Hematopoietic multipotent progenitor cell treated with erythropoietin and hydrocortisone succinate and interleukin-3 and kit ligand, for 15 days (in vitro differentiated cells): Measurements from ENCODE around the gene ANKRD13D.

Experiments
- DNase-seq: peaks from one replicate; pipeline ENCODE4 v3.0.0-alpha.2; 2015; ENCODE audit warnings: low spot score

The ANKRD13D gene

GRCh38 chr11:67285541-67286498 lies 3.3 kb upstream of the ANKRD13D start:
- no peak for DNase-seq

GRCh38 chr11:67286621-67287333 lies 2.3 kb upstream of the ANKRD13D start:
- no peak for DNase-seq

DNA sequence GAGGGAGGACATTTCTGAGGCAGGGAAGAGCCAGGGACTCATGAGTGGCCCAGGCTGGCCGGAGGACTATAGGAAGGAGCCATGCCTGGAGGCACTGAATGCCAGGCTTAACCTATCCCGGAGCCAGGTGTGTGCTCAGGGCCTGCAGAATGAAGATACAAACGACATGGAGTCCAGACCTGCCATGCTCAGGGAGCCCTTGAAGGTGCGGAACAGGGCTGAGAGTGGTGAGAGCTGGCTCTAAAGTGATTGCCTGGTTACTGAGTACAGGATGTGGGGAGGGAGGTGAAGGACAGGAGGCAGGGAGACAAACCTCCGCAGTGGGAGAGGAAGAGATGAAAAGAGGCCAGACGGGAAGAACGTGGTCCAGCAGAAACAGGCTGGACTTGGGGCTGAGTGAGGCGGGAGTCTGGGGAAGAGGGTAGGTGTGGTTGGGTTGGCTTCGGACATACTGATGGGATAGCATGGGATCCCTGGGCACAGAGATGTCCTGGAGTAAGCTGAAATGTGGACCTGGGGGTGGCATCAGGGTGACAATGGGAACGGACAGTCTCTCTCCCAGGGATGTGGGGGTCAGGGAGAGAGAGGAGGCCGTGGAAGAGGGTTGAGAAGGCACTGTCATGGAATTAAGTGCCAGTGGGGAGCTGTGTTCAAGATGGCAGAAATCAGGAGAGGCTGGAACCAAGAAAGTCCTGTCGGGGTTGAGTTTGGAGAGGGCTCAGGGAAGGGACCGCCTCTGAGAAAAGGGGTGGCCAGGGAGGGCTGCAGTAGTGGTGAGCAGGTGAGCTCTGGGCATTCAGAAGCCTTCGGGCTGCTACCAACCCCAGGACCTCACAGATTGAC lies 1.5 kb upstream of the ANKRD13D start:
- no peak for DNase-seq

DNA sequence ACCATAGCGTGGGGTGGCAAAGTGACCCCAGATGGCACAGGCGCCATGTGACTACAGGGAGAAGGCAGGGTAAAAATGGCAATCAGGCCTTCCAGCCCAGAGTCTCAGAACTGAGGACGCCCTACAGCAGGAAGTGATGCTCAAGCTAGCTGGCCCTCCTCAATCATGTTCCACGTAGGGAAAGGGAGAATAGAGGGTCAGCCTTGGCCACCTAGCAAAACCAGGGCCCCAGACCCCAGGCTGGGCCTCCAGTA lies 978 bp upstream of the ANKRD13D start:
- no peak for DNase-seq

GRCh38 chr11:67288452-67289225 lies 464 bp upstream of the ANKRD13D start:
- DNase-seq, result no peak

- DNase-seq, result no peak
These were observed 762 bp downstream of the ANKRD13D start for GRCh38 chr11:67289651-67290479.

GRCh38 chr11:67290801-67291200 lies 1.7 kb downstream of the ANKRD13D start:
- no peak for DNase-seq

DNA sequence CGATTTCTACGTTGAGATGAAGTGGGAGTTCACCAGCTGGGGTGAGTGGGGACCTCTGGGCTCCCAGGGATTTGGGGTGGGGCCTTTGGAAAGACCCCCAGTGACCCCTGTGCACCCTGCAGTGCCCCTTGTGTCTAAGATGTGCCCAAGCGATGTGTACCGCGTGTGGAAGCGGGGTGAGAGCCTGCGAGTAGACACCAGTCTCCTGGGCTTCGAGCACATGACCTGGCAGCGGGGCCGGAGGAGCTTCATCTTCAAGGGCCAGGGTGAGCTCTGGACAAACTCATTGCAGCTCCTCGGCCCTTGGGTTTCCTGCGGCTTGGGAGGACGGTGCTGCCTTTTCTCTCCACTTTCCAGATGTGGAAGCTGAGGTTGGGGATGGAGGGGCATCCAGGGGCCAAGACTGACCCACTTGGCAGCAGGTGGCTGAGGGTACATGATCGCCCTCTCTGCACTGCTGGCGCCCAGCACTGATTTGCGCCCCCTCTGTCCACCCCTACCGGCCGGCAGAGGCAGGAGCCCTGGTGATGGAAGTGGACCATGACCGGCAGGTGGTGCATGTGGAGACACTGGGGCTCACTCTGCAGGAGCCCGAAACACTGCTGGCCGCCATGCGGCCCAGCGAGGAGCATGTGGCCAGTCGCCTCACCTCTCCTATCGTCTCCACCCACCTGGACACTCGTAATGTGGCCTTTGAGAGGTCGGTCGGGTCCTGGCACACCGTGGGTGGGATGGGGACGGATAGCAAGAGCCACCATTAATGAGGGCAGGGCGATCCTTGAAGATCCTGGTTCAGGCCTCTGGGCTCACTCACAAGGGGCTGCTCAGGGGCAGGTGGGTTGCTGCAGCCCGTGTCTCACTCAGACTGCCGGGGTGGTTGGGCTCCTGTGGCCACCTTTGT lies 2.6 kb downstream of the ANKRD13D start:
- no peak for DNase-seq

DNA sequence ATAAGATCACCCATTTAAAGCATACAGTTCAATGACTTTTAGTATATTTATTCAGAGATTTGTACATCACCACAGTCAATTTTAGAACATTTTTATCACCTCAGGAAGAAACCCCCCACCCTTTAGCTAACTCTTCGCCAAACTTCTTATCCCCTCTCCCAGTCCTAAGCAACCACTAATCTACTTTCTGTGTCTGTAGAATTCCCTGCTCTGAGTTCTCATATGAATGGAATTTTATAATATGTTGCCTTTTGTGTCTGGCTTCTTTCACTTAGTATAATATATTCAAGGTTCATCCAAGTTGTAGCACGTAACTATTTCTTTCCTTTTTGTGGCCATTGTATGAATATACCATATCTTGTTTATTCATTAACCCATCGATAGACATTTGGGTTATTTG lies 3.6 kb downstream of the ANKRD13D start:
- DNase-seq, result no peak

- DNase-seq, result no peak
These were observed 4.0 kb downstream of the ANKRD13D start for GRCh38 chr11:67293090-67293489.

GRCh38 chr11:67295846-67296245 lies 6.7 kb downstream of the ANKRD13D start:
- DNase-seq, result no peak

DNA sequence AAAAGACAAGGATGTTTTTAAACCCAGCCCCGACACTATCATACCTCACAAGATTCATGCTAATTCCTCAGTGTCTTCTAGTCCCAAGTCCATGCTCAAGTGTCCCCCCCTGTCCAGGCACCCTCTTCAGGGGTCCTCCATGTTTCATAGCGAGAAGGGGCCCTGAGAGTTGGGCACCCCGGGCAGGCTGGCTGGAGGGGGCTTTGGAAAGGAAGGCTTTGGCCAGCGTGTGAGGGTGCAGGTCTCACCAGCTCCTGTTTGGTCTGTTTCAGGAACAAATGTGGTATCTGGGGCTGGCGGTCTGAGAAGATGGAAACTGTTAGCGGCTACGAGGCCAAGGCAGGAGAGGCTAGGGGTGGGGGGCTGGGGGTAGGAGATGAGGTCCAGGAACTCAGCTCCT lies 9.7 kb downstream of the ANKRD13D start:
- no peak for DNase-seq

- DNase-seq, result no peak
These were observed 10.5 kb downstream of the ANKRD13D start for GRCh38 chr11:67299471-67300191.

DNA sequence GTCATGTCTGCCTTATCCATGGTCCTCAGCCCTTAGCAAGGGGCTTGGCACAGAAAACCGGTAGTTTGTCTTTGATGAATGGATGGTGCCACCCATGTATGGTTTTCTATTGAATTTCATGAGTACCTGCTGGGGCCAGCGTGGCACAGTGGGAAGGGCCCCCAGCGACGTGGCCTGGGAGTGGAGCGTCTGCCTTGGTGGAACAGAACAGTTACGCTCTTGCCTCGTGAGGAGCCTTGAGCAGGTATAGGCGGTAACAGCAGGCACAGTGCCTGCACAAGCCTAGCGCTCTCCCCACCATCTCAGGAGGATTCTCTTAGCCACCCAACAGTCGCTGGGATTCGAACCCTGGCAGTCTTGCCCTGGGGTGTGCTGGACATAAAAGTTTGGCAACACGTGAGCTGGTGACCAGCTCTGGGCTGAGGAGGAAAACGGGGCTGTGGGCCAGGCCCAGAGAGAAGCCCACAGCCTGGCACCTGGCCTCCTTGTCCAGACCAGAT lies 11.2 kb downstream of the ANKRD13D start:
- no peak for DNase-seq

DNA sequence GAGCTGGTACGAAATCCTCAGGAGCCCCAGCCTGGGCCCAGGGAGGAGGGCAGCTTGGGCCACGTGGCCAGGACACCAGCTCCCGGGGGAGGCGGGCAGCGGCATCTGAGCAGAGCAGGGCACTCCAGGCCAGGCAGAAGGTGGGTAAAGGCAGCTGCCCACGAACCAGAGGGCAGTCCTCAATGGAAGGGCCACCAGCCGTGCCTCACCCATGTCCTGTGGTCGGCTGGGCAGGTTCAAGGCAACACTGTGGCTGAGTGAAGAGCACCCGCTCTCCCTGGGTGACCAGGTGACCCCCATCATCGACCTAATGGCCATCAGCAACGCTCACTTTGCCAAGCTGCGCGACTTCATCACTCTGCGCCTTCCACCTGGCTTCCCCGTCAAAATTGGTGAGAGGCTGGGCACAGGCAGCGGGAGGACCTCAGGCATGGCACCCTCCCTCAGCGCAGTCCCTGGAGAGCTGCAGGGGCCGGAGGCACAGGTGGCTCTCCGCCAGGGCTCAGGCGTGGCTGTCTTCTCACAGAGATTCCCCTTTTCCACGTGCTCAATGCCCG lies 11.7 kb downstream of the ANKRD13D start:
- no peak for DNase-seq

GRCh38 chr11:67301313-67301921 lies 12.3 kb downstream of the ANKRD13D start:
- DNase-seq, result no peak

GRCh38 chr11:67301951-67302516 lies 12.9 kb downstream of the ANKRD13D start:
- no peak for DNase-seq

DNA sequence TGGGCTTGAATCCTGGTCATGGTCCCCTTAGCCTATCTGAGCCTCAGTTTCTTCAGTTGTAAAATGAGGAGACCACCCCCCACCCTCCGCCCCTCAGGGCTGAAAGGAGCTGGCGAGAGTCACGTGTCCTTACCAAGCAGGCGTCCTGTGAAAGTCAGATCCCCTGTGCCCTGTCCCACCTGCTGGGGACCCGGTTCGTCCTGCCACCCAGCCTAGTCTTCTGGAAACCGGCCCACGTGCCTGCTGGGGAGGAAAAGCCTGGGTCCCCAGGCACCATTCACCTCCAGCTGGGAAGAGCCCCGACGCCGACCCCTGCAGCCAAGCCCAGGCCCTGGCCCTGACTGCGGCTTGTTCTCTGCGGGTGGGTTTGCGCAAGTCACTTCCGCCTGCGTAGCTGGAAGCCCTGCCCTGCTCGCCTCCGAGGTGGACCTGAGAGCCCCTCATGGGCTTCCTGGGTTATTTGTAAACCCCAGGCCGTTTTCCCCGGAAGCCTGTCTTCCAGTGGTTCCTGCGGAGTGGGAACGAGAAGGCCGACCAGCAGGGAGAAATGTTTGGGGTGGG lies 13.5 kb downstream of the ANKRD13D start:
- no peak for DNase-seq
